ENCODE measurements around the gene NCR3LG1. TPM values are rescaled to one million over a fixed set of nuclear protein-coding genes. Genes with fewer than 3 reads are reported as not detected.

The NCR3LG1 gene
- total and polyA plus RNA-seq, 2 of the 8 experiments (the other 6 are each of a cell fraction or from before 2014, with no cell fraction given), result 0.68 to 1.9 TPM

GRCh38 chr11:17352950-17353820, 1.6 kb downstream of the NCR3LG1 start:
- Histone ChIP-seq H2BK120ac (replicated peaks; ENCODE audit: low read depth, low read length) (no peak overlapping the region), H3K4ac (replicated peaks; ENCODE audit: insufficient read length, low read depth, low read length) (no peak overlapping the region), H3K23me2 (ENCODE audit: low read depth, low read length) (peaks cover 15% of the 10 kb centered on the region; the same call in 1 of the 2 replicates), H2BK20ac (ENCODE audit: low read length) (no peak overlapping the region), H3K23ac (ENCODE audit: insufficient read length) (no peak overlapping the region), H3K4me2 (ENCODE audit: insufficient read depth in 1 of 2, low read depth in 2 of 2, low read length in 2 of 2) (peak overlapping the region; percentile 83 to 93), H4K91ac (replicated peaks; ENCODE audit: insufficient read length, low read length) (no peak overlapping the region), H2BK12ac (ENCODE audit: low read depth, low read length) (peak overlapping the region; percentile 27; the same call in 1 of the 2 replicates), H3K27me3 (replicated peaks in 1 of 4; ENCODE audit: control insufficient read depth in 3 of 4, extremely low read depth in 1 of 4, insufficient read depth in 3 of 4, low read length in 3 of 4) (peaks cover 29 to 54% (median 44%) of the 10 kb centered on the region in 4 experiments), H3K14ac (ENCODE audit: insufficient read length) (no peak overlapping the region), H2AK5ac (ENCODE audit: low read depth, low read length) (no peak overlapping the region), H3K4me3 (ENCODE audit: extremely low read depth in 1 of 4, insufficient read depth in 2 of 4, low read depth in 3 of 4, low read length in 4 of 4) (peak overlapping the region; percentile 31 to 68 (median 34)), H3K79me1 (ENCODE audit: low read depth, low read length) (no peaks in the 10 kb centered on the region), H4K8ac (ENCODE audit: extremely low read depth, insufficient read depth, low read length) (peak overlapping the region; percentile 48; the same call in 1 of the 2 replicates), H2BK15ac (ENCODE audit: low read length) (peak overlapping the region; percentile 94; the same call in 1 of the 2 replicates), H3K56ac (replicated peaks; ENCODE audit: insufficient read length, low read depth, low read length) (no peak overlapping the region), H2AFZ (ENCODE audit: low read length) (peak overlapping the region; percentile 64; the same call in 1 of the 2 replicates), H3K9ac (replicated peaks in 1 of 4; ENCODE audit: extremely low read depth in 1 of 4, low read depth in 3 of 4, low read length in 3 of 4) (no peak overlapping the region), H3K27ac (ENCODE audit: low read depth, low read length) (no peak overlapping the region), H3K79me2 (ENCODE audit: control insufficient read depth in 1 of 2, insufficient read depth in 2 of 2, low read length in 2 of 2) (no peaks in the 10 kb centered on the region), H3K18ac (ENCODE audit: extremely low read depth, low read length) (0 out of 2 replicates have a peak overlapping the region, but pooled peaks have one; percentile 27), H3K9me3 (ENCODE audit: insufficient read depth in 2 of 2, low read depth in 1 of 2, low read length in 1 of 2) (no peaks in the 10 kb centered on the region), H3K36me3 (ENCODE audit: control insufficient read depth in 2 of 4, insufficient read depth in 4 of 4, low read length in 3 of 4) (no peaks in the 10 kb centered on the region), H2BK5ac (ENCODE audit: low read depth, low read length) (peak overlapping the region; percentile 16; the same call in 1 of the 2 replicates), H4K20me1 (replicated peaks in 1 of 2; ENCODE audit: control insufficient read depth in 1 of 2, insufficient read depth in 2 of 2, low read length in 2 of 2) (peaks cover 0 to 2% of the 10 kb centered on the region in 2 experiments), H4K5ac (ENCODE audit: insufficient read length, low read depth, low read length) (no peak overlapping the region), H3K4me1 (replicated peaks in 1 of 4; ENCODE audit: control insufficient read depth in 3 of 4, insufficient read depth in 4 of 4, low read length in 3 of 4) (peaks cover 0 to 8% (median 4%) of the 10 kb centered on the region in 4 experiments; a peak in 5 of 7 replicates)
- FAIRE-seq, result no peak
- POLR2A ChIA-PET (ENCODE audit: partially characterized antibody), result interaction anchor here (0.6 to 1.5 kb wide), 5 partner anchors 52 to 753 kb away, joined by 3 read pairs; partner anchors contain the start of genes PIK3C2A and SAAL1
- WGBS, 2 experiments (ENCODE audit: extremely low coverage in 1 of 2, insufficient coverage in 1 of 2, insufficient read length in 1 of 2, insufficient replicate concordance in 2 of 2, low coverage in 1 of 2, low lambda C conversion rate in 2 of 2, missing lambda C conversion rate in 1 of 2), result 4% methylated on average over 56 of the region's 69 CpGs; no CpG with 5 or more reads in 1 of the 2 experiments
- DNase-seq (ENCODE audit: low read depth in 1 of 2, low spot score in 2 of 2), result peak in 1 of 2 experiments; percentile 84
- CTCF ChIA-PET (ENCODE audit: partially characterized antibody), result interaction anchor here (0.8 to 3.2 kb wide), 16 partner anchors 8 to 194 kb away, joined by 3 to 17 read pairs (median 5); partner anchors contain the start of gene OTOG
- TF ChIP-seq RNF2 (IDR thresholded peaks at IDR 0.05; ENCODE audit: borderline replicate concordance, low read depth, low read length, missing control alignments, poor library complexity, severe bottlenecking) (peak; percentile 65), CBX5 (IDR thresholded peaks at IDR 0.05; ENCODE audit: low read depth, low read length) (no peak), KDM4A (IDR thresholded peaks at IDR 0.05; ENCODE audit: low read depth, low read length, severe bottlenecking) (peak; percentile 50), NANOG (IDR thresholded peaks at IDR 0.05; ENCODE audit: insufficient read depth, low read depth, low read length, poor library complexity, severe bottlenecking) (no peak), CHD2 (IDR thresholded peaks at IDR 0.05; ENCODE audit: low read length) (no peak), CEBPB (IDR thresholded peaks at IDR 0.05; ENCODE audit: low read depth, low read length) (no peak), TBP (IDR thresholded peaks at IDR 0.05; ENCODE audit: low read depth, low read length) (peak; percentile 44; the same call in 1 of the 2 replicates), TCF12 (IDR thresholded peaks at IDR 0.05; ENCODE audit: low read depth, low read length) (no peak)
- TF ChIP-seq, protein P1, sequence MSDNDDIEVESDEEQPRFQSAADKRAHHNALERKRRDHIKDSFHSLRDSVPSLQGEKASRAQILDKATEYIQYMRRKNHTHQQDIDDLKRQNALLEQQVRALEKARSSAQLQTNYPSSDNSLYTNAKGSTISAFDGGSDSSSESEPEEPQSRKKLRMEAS (IDR thresholded peaks at IDR 0.05), result peak; percentile 93

Data from H1 (cell line).